GM12864 (cell line): ENCODE data around the gene SYNPO2L.

Experiments used
- DNase-seq: peaks from one replicate; pipeline ENCODE4 v3.0.0-alpha.2; 2011; ENCODE audit warnings: low read depth
- H3K4me3 ChIP-seq: 2 replicates; pipeline ENCODE4 v1.5.1; 2011; ENCODE audit warnings: mild to moderate bottlenecking, low read depth, low read length, control low read depth
- TF ChIP-seq, protein P1 (sequence below): IDR thresholded peaks from 2 replicates; pipeline ENCODE4 v1.5.1; 2011; ENCODE audit warnings: low read depth, mild to moderate bottlenecking, moderate library complexity, low read length, control low read depth, inconsistent platforms; ENCODE audit errors: missing control alignments

The SYNPO2L gene

DNA sequence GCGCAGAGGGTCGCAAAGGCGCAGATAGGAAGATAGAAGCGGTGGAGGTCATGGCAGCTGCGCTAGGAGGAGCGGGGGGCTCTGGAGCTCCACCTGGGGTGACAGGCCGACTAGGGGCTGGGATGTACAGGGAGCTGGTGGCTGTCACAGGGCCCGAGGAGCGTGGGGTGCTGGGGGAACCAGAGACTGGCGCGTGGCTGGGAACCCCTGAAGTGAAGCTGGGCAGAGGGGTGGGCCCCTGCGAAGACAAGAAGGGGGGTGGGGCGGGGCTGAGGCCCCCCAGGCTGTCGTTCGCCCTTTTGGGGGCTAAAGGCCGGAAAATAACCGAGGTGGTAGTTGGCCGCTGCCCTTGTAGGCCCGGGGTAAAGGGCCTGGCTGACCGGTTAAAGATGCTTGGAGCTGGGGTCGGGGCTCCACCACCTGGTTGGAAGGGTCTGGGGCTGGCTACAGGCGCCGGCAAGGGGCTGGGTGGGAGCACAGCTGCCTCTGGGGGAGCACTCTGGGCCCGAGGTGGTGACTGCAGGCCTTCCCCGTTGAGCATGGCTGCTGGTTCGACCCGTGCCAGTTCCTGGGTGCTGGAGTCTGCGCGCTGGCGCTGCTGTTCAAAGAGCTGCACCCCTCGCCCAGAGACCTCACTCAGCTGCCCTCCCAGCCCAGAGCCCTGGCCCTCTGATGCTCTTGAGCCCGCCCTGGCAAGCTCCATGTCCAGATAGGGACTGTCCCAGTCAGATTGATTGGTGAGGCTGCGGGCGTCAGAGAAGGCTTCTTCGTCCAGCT, 7.8 kb downstream of the SYNPO2L start:
- TF ChIP-seq, protein P1, sequence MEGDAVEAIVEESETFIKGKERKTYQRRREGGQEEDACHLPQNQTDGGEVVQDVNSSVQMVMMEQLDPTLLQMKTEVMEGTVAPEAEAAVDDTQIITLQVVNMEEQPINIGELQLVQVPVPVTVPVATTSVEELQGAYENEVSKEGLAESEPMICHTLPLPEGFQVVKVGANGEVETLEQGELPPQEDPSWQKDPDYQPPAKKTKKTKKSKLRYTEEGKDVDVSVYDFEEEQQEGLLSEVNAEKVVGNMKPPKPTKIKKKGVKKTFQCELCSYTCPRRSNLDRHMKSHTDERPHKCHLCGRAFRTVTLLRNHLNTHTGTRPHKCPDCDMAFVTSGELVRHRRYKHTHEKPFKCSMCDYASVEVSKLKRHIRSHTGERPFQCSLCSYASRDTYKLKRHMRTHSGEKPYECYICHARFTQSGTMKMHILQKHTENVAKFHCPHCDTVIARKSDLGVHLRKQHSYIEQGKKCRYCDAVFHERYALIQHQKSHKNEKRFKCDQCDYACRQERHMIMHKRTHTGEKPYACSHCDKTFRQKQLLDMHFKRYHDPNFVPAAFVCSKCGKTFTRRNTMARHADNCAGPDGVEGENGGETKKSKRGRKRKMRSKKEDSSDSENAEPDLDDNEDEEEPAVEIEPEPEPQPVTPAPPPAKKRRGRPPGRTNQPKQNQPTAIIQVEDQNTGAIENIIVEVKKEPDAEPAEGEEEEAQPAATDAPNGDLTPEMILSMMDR, result no peak
- DNase-seq, result no peak
- H3K4me3 ChIP-seq, result peak overlapping the region; percentile 46

DNA sequence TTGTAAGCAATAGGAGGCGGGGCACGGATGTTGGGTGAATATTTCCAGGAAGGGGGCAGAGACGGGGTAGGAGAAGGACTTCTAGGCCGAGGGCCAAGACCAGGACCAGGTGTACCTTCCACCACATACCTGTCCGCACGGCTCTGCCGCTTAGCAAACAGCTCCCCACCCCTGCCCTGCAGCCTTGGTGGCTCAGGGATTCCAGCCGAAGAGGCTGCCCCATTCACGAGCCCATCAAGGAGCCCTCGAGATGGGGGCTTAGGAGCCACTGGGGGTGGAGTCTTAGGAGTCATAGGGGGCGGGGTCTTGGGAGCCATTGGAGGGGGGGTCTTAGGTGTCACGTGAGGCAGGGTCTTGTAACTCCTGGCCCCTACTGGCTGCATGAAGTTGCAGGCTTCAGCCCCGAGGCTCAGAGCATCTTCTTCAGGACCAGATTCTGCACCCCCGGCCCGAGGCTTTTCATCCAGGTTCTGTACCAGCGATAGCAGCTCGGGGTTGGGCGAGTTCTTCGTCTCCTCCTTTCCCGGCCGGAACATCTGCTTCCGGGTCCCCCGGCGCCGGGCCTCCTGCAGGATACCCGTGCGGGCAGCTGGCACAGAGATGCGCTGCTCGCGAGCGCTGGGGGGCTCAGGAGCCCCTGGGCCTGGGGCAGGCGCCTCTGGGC, 8.5 kb downstream of the SYNPO2L start:
- peak overlapping the region; percentile 46 for H3K4me3 ChIP-seq
- no peak for DNase-seq
- TF ChIP-seq, protein P1, result no peak

DNA sequence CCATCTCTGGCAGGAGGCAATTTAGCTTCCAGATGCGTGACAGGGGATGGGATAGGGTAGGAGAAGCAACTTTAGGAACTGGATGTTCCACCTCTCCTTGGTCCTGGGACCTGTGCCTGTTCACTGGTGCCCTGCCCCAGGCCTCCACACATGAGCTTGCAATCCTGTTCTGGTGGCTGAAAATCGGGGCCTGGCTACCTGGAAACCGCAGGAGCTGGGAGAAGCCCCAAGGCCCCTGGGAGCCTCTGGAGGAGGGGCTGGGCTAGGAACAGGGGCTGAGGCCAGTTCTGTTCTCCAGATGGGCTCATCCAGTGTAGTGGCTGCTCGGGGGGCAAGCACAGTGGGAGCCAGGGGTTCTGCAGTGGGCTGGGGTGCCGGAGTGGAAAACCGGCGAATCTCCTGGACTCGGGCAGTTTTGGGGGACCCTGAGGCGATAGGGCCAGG, 9.2 kb downstream of the SYNPO2L start:
- TF ChIP-seq, protein P1, result no peak
- no peak overlapping the region for H3K4me3 ChIP-seq
- no peak for DNase-seq

DNA sequence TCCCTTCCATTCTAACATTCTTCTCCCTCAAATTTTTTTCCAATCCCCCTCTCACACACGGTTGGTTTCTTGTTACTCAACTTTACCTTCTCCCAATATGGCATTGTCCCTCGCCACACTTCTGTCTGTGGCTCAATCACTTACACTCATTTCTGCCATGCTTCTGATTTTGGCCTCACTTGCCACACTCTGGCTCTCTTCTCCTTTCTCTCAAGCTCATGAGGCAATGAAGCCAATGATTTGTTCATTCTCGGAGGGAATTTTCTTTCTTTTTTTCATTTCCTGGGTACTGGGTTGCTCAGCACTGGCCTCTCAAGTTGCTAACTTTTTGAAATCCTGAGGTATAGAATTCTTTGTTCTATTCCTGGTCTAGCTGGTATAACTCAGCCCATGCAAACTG, 10.6 kb downstream of the SYNPO2L start:
- no peak for DNase-seq
- TF ChIP-seq, protein P1, result no peak
- no peak overlapping the region for H3K4me3 ChIP-seq

DNA sequence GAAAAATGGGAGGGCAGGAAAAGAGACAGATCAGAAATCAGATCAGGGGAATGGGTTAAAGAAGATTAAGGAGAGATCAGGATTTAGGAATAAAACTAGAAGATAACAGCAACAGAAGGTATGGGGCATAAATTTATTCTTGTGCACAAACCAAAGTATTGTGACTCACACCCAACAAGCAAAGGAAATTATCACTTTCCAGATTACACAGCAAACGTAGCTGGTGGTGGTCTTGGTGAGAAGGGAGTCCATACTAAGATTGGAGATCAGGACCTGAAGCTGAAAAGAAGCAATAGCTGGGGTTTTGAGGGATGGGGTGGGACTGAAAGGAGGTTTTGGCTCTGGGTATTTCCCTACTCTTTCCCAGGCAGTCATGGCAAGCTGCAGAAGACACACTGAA, 11.1 kb downstream of the SYNPO2L start:
- DNase-seq, result no peak
- no peak overlapping the region for H3K4me3 ChIP-seq
- TF ChIP-seq, protein P1, result no peak

DNA sequence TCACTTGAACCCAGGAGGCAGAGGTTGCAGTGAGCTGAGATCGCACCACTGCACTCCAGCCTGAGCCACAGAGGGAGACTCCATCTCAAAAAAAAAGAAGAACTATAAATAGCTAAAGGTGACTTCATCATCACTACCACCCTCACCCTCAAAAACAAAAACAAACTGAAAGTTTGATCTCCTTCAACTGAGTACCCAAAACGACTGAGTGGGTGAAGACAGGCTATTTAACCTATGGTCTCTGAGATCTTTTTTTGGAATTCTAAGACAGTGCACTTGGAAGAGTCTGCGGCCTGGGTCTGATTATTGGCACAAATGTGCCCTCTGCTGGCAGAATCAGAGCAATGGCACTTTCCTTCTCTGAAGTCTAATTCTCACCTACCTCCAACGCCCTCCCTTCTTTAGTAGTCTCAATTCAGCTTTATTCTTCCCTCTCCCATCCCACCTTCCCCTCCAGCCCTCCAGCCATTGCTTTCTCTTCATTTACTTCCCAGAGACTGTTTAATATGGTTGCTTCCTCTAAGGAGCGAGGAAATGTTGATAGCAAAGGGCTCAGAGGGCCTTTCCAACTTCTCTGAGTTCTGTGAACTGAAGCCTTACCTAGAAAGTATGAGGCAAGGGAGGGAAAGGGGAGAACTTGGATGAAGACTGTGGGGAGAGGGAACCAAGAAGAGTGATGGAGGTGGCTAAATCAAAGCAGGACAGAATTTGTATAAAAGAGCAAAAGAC, 11.7 kb downstream of the SYNPO2L start:
- TF ChIP-seq, protein P1, result peak; percentile 85
- no peak overlapping the region for H3K4me3 ChIP-seq
- peak; percentile 38 for DNase-seq
